MCF 10A (cell line): ENCODE measurements around the gene OBI1. TPM values are rescaled to one million over a fixed set of nuclear protein-coding genes. Genes with fewer than 3 reads are reported as not detected.

Source experiments
- BruUV-seq: library from RNA; stranded (reverse); fragments of 400-500 nt; replicated peaks from 2 replicates; lab custom pipeline; 2021; lab: Mats Ljungman, UMichigan
- CTCF ChIA-PET: fragments of 300-600 bp; sonication (Branson Sonifier 250); formaldehyde crosslinking; extraction: SDS; loops from one replicate; lab custom pipeline; 2021; ENCODE audit warnings: antibody characterized with exemption, inconsistent platforms; lab: Yijun Ruan, JAX
- POLR2A ChIA-PET: fragments of 300-600, 350-650 bp; sonication (Branson Sonifier 250); formaldehyde crosslinking; extraction: SDS; loops from one replicate; lab custom pipeline; 2020; ENCODE audit warnings: antibody characterized with exemption, inconsistent platforms; lab: Yijun Ruan, JAX
- DNase-seq: peaks from one replicate; pipeline ENCODE4 v3.0.0-alpha.2; 2018; ENCODE audit not compliant: unreplicated experiment
- H3K27ac Mint-ChIP-seq: one replicate; pipeline ENCODE4 v1.8.0; 2022; ENCODE audit warnings: mild to moderate bottlenecking, low read depth, mixed read lengths; ENCODE audit not compliant: unreplicated experiment
- H3K27me3 Mint-ChIP-seq: one replicate; pipeline ENCODE4 v1.8.0; 2022; ENCODE audit warnings: mixed read lengths; ENCODE audit not compliant: insufficient read depth, unreplicated experiment
- H3K36me3 Mint-ChIP-seq: one replicate; pipeline ENCODE4 v1.8.0; 2022; ENCODE audit warnings: mild to moderate bottlenecking, moderate library complexity, mixed read lengths; ENCODE audit not compliant: insufficient read depth, unreplicated experiment
- H3K4me1 Mint-ChIP-seq: one replicate; pipeline ENCODE4 v1.8.0; 2022; ENCODE audit warnings: mixed read lengths; ENCODE audit not compliant: insufficient read depth, unreplicated experiment
- H3K4me3 Mint-ChIP-seq: one replicate; pipeline ENCODE4 v1.8.0; 2022; ENCODE audit warnings: mild to moderate bottlenecking, moderate library complexity, mixed read lengths; ENCODE audit not compliant: unreplicated experiment
- H3K9me3 Mint-ChIP-seq: one replicate; pipeline ENCODE4 v1.8.0; 2022; ENCODE audit warnings: mixed read lengths; ENCODE audit not compliant: unreplicated experiment
- intact Hi-C: fragments of 100-400 bp; cut with micrococcal nuclease; formaldehyde crosslinking; loops from 2 replicates; pipeline ENCODE4 v1.14.1; 2022
- total RNA-seq: library from RNA; stranded (reverse); gene quantifications from 2 replicates; pipeline ENCODE4 v1.2.3, GENCODE V29; 2022
- TF ChIP-seq, protein P1 (sequence below): fragments of 200-600 bp; IDR thresholded peaks from one replicate; pipeline ENCODE4 v1.8.0; 2022; ENCODE audit warnings: antibody characterized with exemption, mild to moderate bottlenecking; ENCODE audit not compliant: unreplicated experiment

Gene OBI1
- total RNA-seq, 1 experiment from 2014 or later = 9.3 TPM

- Mint-ChIP-seq H3K27ac (no peak overlapping the region), H3K9me3 (no peaks in the 10 kb centered on the region), H3K27me3 (peaks cover 82% of the 10 kb centered on the region), H3K4me3 (no peak overlapping the region), H3K36me3 (no peaks in the 10 kb centered on the region), H3K4me1 (no peaks in the 10 kb centered on the region)
- no peak for DNase-seq
- ChIA-PET CTCF (no interaction called here), POLR2A (no interaction called here)
- no TSS peak for BruUV-seq
- intact Hi-C loops = no loop called here
- TF ChIP-seq, protein P1, sequence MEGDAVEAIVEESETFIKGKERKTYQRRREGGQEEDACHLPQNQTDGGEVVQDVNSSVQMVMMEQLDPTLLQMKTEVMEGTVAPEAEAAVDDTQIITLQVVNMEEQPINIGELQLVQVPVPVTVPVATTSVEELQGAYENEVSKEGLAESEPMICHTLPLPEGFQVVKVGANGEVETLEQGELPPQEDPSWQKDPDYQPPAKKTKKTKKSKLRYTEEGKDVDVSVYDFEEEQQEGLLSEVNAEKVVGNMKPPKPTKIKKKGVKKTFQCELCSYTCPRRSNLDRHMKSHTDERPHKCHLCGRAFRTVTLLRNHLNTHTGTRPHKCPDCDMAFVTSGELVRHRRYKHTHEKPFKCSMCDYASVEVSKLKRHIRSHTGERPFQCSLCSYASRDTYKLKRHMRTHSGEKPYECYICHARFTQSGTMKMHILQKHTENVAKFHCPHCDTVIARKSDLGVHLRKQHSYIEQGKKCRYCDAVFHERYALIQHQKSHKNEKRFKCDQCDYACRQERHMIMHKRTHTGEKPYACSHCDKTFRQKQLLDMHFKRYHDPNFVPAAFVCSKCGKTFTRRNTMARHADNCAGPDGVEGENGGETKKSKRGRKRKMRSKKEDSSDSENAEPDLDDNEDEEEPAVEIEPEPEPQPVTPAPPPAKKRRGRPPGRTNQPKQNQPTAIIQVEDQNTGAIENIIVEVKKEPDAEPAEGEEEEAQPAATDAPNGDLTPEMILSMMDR = no peak
These were observed 62.6 kb downstream of the OBI1 start for GRCh38 chr13:78596399-78596735.

GRCh38 chr13:78595495-78596398, 63.2 kb downstream of the OBI1 start:
- BruUV-seq = no TSS peak
- Mint-ChIP-seq H3K27ac (no peak overlapping the region), H3K36me3 (no peaks in the 10 kb centered on the region), H3K4me3 (no peak overlapping the region), H3K4me1 (no peaks in the 10 kb centered on the region), H3K9me3 (no peaks in the 10 kb centered on the region), H3K27me3 (peaks cover 78% of the 10 kb centered on the region)
- DNase-seq = no peak
- TF ChIP-seq, protein P1 = no peak
- intact Hi-C loops = no loop called here
- POLR2A ChIA-PET = no interaction called here
- CTCF ChIA-PET = no interaction called here

GRCh38 chr13:78594456-78594975, 64.4 kb downstream of the OBI1 start:
- Mint-ChIP-seq H3K36me3 (no peaks in the 10 kb centered on the region), H3K4me1 (no peaks in the 10 kb centered on the region), H3K9me3 (no peaks in the 10 kb centered on the region), H3K4me3 (no peak overlapping the region), H3K27ac (no peak overlapping the region), H3K27me3 (peaks cover 78% of the 10 kb centered on the region)
- TF ChIP-seq, protein P1 = no peak
- DNase-seq = no peak
- BruUV-seq = no TSS peak
- POLR2A ChIA-PET = no interaction called here
- intact Hi-C loops = no loop called here
- CTCF ChIA-PET = no interaction called here

DNA sequence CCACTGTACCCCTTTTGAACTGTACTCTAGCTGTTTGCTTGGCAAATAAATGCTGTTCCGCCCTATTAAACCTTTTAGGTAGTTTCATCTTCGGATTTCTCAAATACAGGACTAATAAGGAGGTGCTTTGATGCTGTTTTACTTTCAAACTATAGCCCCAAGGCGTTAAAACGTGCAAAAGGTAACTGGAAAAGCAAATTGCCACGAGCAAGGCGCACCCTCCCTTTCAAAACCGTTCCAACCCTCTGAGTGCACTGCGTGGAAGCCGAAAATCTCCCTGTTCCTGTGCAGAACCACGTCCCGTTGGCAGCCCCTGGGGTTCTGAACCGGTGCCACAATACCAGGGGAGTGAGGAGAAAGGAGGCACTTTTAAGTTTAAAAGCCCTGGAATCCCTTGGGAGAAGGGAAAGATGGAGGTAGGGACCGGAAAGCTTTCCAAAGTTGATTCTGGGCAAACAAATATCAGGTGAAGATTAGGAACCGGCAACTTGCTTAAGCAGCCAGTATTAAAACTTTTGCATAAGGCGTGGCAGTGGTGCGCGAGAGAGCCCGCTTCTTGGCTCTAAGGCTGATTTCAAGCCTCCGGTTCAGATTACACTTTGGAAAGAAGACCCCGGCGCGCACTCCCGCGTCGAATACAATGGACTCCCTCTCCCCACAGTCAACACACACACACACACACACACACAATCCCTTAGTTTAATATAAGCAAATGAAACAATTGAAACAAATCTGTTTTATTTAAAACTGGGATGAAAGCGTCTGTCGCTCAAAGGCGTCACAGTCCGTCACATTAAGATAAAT, 65.1 kb downstream of the OBI1 start:
- Mint-ChIP-seq H3K9me3 (no peaks in the 10 kb centered on the region), H3K4me1 (no peaks in the 10 kb centered on the region), H3K4me3 (no peak overlapping the region), H3K27ac (no peak overlapping the region), H3K27me3 (peaks cover 78% of the 10 kb centered on the region), H3K36me3 (no peaks in the 10 kb centered on the region)
- intact Hi-C loops = no loop called here
- ChIA-PET CTCF (no interaction called here), POLR2A (no interaction called here)
- TF ChIP-seq, protein P1 = no peak
- no peak for DNase-seq
- no TSS peak for BruUV-seq
